Mesothelial cell of epicardium (in vitro differentiated cells): ENCODE measurements around the gene HEBP1. TPM values are rescaled to one million over a fixed set of nuclear protein-coding genes. Genes with fewer than 3 reads are reported as not detected.

ENCODE experiments used
- DNase-seq, 2 experiments: peaks; one replicate each; pipeline ENCODE4 v3.0.0; 2021; ENCODE audit warnings: low spot score in 2 of 2; ENCODE audit not compliant: unreplicated experiment in 2 of 2
- H3K27ac Mint-ChIP-seq: 2 replicates; pipeline ENCODE4 v1.8.0; 2021; ENCODE audit warnings: mixed read lengths
- H3K27me3 Mint-ChIP-seq: 2 replicates; pipeline ENCODE4 v1.8.0; 2021; ENCODE audit warnings: low read depth, mixed read lengths
- H3K36me3 Mint-ChIP-seq: 2 replicates; pipeline ENCODE4 v1.8.0; 2021; ENCODE audit warnings: mixed read lengths
- H3K4me1 Mint-ChIP-seq: 2 replicates; pipeline ENCODE4 v1.8.0; 2021; ENCODE audit warnings: mixed read lengths
- H3K4me3 Mint-ChIP-seq: 2 replicates; pipeline ENCODE4 v1.8.0; 2021; ENCODE audit warnings: mild to moderate bottlenecking, moderate library complexity, mixed read lengths
- H3K9me3 Mint-ChIP-seq: 2 replicates; pipeline ENCODE4 v1.8.0; 2021; ENCODE audit warnings: mixed read lengths
- total RNA-seq: library from RNA; stranded (reverse); gene quantifications from 3 replicates; pipeline ENCODE4 v1.2.1, GENCODE V29; 2021
- TF ChIP-seq, protein P1 (sequence below): fragments of 200-600 bp; sonication (generic); IDR thresholded peaks from one replicate; pipeline ENCODE4 v1.5.0; 2021; ENCODE audit warnings: antibody characterized with exemption; ENCODE audit not compliant: unreplicated experiment

HEBP1 gene
- total RNA-seq, 1 donor from 2014 or later: 55.0 TPM

DNA sequence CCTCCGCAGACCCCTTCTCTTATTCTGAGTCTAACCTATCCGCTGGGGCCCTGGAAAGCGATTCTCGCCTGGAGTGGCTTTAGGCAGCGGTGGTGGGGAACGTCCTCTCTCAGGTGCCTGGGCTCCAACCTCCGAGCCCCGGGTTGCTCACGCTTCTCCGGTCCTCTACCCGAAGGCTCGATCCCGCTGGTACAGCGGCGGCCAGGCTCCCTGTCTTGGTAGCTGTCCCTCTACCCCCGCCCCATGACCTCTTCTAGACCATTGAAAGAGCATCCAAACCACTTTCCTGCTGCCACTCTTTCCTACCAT is 505 bp upstream of the HEBP1 start:
- peak overlapping the region; percentile 91 for H3K27ac Mint-ChIP-seq
- DNase-seq: no peak
- no peaks in the 10 kb centered on the region for H3K9me3 Mint-ChIP-seq
- no peaks in the 10 kb centered on the region for H3K27me3 Mint-ChIP-seq
- peak overlapping the region; percentile 97 for H3K4me3 Mint-ChIP-seq
- no peaks in the 10 kb centered on the region for H3K36me3 Mint-ChIP-seq
- TF ChIP-seq, protein P1, sequence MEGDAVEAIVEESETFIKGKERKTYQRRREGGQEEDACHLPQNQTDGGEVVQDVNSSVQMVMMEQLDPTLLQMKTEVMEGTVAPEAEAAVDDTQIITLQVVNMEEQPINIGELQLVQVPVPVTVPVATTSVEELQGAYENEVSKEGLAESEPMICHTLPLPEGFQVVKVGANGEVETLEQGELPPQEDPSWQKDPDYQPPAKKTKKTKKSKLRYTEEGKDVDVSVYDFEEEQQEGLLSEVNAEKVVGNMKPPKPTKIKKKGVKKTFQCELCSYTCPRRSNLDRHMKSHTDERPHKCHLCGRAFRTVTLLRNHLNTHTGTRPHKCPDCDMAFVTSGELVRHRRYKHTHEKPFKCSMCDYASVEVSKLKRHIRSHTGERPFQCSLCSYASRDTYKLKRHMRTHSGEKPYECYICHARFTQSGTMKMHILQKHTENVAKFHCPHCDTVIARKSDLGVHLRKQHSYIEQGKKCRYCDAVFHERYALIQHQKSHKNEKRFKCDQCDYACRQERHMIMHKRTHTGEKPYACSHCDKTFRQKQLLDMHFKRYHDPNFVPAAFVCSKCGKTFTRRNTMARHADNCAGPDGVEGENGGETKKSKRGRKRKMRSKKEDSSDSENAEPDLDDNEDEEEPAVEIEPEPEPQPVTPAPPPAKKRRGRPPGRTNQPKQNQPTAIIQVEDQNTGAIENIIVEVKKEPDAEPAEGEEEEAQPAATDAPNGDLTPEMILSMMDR: no peak
- peaks cover 51% of the 10 kb centered on the region for H3K4me1 Mint-ChIP-seq

DNA sequence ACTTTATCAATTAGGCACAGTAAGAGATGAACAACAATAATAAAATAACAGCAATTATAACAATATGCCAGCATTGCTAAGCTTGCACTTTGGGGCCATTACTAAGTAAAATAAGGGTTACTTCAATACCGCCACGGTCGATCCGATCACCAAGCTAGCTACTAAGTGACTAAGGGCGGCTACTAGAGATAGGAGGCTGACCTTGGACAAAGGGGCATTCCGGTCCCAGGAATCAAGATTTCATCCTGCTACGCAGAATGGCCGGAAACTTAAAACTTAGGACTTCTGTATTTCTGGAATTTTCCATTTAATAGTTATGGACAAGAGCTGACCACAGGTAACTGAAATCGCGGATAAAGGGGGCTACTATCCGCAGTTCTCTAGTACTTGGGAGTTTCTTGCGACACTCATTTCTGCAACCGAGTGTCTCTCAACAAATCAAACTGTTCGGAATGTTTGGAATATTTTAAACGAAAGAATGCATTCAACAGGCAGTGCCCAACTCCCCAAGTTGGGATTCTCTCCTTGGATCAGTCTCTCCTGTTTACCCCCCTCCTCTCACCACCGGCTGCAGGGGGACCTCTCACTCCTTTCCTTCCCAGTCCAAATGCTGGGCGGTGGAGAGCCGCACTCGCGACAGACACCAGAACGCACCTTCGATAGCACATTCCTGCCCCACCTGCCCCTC is 650 bp downstream of the HEBP1 start:
- Mint-ChIP-seq H3K9me3 (no peaks in the 10 kb centered on the region), H3K27me3 (no peaks in the 10 kb centered on the region), H3K27ac (peak overlapping the region; percentile 91), H3K36me3 (no peaks in the 10 kb centered on the region), H3K4me3 (peak overlapping the region; percentile 97), H3K4me1 (peaks cover 52% of the 10 kb centered on the region)
- peak; percentile 27 to 63 for DNase-seq
- TF ChIP-seq, protein P1: no peak

DNA sequence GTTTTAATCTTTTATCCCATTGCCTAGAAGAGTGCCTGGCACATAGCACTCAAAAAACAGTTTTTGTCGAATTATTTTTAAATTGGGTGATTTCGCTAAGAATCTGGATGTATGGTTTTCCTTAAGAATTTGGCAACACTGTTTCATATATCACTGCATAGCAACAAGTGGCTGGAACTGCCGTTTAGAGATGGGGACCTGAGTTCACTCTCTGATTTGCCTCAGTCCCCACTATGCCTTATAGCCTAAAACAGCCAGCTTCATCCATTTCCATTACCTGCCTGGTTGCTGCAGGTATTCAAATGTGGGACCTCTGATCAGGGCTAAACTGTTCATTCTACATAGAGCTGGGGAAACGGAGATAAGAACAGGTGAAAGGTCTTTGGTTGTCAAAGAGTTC is 1.8 kb downstream of the HEBP1 start:
- no peaks in the 10 kb centered on the region for H3K36me3 Mint-ChIP-seq
- TF ChIP-seq, protein P1: no peak
- H3K4me1 Mint-ChIP-seq: peaks cover 54% of the 10 kb centered on the region
- no peak overlapping the region for H3K4me3 Mint-ChIP-seq
- no peaks in the 10 kb centered on the region for H3K27me3 Mint-ChIP-seq
- no peak for DNase-seq
- H3K27ac Mint-ChIP-seq: no peak overlapping the region
- H3K9me3 Mint-ChIP-seq: no peaks in the 10 kb centered on the region

DNA sequence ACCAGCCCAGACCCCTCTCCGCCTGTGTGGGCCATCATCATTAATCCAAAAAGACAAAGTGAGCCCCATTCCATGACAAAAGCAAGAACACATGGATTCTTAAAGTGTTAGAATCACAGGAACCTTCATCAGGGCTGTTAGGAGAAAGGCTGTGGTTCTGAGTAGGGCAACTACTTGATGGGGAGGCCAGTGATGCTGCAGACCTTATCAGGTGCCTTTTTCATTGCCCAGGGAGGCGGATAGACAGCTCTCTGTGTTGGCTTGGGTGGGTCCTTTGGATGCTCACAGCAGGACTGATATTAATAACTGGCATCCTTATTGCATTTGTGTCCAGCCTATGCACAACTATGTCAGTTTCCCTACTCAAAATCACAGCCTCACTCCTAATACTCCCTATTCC is 2.3 kb downstream of the HEBP1 start:
- no peak for DNase-seq
- H3K27ac Mint-ChIP-seq: no peak overlapping the region
- peaks cover 54% of the 10 kb centered on the region for H3K4me1 Mint-ChIP-seq
- H3K4me3 Mint-ChIP-seq: no peak overlapping the region
- H3K9me3 Mint-ChIP-seq: no peaks in the 10 kb centered on the region
- no peaks in the 10 kb centered on the region for H3K27me3 Mint-ChIP-seq
- TF ChIP-seq, protein P1: no peak
- no peaks in the 10 kb centered on the region for H3K36me3 Mint-ChIP-seq

DNA sequence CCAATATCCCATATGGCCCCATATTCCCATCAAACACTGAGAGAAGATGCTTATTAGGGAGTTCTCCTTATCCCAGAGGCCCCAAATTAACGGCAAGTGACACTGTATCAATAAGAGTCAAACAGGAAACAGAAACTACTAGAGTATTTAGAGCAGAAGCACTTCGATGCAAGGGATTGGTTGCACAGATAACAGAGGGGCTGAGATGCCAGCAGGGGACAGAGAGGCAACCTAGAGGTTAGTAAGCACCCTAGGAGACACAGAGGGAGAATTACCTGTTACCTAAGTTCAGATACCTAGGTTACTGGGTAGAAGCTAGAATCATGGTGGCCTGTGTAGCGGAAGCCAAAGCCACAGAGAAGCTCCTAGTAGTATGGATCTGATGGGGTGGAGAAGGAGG is 2.9 kb downstream of the HEBP1 start:
- Mint-ChIP-seq H3K4me1 (peaks cover 54% of the 10 kb centered on the region), H3K36me3 (no peaks in the 10 kb centered on the region), H3K4me3 (no peak overlapping the region), H3K9me3 (no peaks in the 10 kb centered on the region), H3K27me3 (no peaks in the 10 kb centered on the region), H3K27ac (no peak overlapping the region)
- TF ChIP-seq, protein P1: no peak
- no peak for DNase-seq

DNA sequence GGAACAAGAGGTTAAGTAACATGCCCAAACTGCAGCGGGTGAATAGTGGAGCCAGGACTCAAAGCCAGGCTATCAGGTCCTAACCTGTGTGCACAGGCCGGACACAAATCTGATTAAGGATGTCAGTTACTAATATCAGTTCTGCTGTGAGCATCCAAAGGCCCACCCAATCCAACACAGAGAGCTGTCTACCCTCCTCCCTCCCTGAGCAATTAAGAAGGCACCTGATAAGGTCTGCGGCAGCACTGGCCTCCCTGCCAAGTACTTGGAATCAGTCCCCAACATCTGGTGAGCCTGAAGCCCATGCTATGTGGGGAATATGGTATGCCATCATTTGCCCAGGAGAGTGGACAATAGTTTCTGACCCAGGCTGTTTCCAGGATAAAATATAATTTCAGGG is 3.9 kb downstream of the HEBP1 start:
- H3K4me1 Mint-ChIP-seq: peaks cover 56% of the 10 kb centered on the region
- H3K36me3 Mint-ChIP-seq: no peaks in the 10 kb centered on the region
- H3K9me3 Mint-ChIP-seq: no peaks in the 10 kb centered on the region
- no peak overlapping the region for H3K27ac Mint-ChIP-seq
- H3K4me3 Mint-ChIP-seq: no peak overlapping the region
- no peaks in the 10 kb centered on the region for H3K27me3 Mint-ChIP-seq
- no peak for DNase-seq
- TF ChIP-seq, protein P1: no peak
